ENCODE results near the gene RSPO1. TPM values are rescaled to one million over a fixed set of nuclear protein-coding genes. Genes with fewer than 3 reads are reported as not detected.

The RSPO1 gene
- total RNA-seq, 1 experiment from 2014 or later = 0.18 TPM

- BruUV-seq (replicated peaks) = no TSS peak
- ATAC-seq (peak; percentile 81), DNase-seq (ENCODE audit: low read depth, low spot score) (peak; percentile 42)
- H3K36me3 ChIP-seq (ENCODE audit: control insufficient read depth, insufficient read depth, low read length) = peaks cover 20% of the 10 kb centered on the region
- intact Hi-C loops (cut with micrococcal nuclease; ENCODE audit: unreplicated experiment) = loop anchor here (1.0 kb wide), 2 partner anchors 79 to 118 kb away; no protein-coding TSS in a partner anchor
- no peaks in the 10 kb centered on the region for H3K9me3 ChIP-seq (ENCODE audit: control insufficient read depth, insufficient read depth, low read depth, low read length)
- TF ChIP-seq CTCF (IDR thresholded peaks at IDR 0.05) (peak; percentile 90), SIN3A (IDR thresholded peaks at IDR 0.05; ENCODE audit: borderline replicate concordance, insufficient read depth, low read depth, low read length) (no peak), TCF7L2 (IDR thresholded peaks at IDR 0.05; ENCODE audit: low read depth, low read length) (peak; percentile 89)
- H3K27me3 ChIP-seq (ENCODE audit: control insufficient read depth, insufficient read depth, low read length) = no peaks in the 10 kb centered on the region
- ChIA-PET POLR2A (interaction anchor here (0.6 kb wide), 1 partner anchor 39 kb away, joined by 3 read pairs; no protein-coding TSS in a partner anchor), CTCF (interaction anchor here (1.6 to 2.8 kb wide), 2 partner anchors 79 to 80 kb away, joined by 4 to 10 read pairs; no protein-coding TSS in a partner anchor)
- H3K27ac ChIP-seq (ENCODE audit: low read length) = no peak overlapping the region
- no peaks in the 10 kb centered on the region for H3K4me1 ChIP-seq (ENCODE audit: control insufficient read depth, insufficient read depth, low read length)
- no peak overlapping the region for H3K4me3 ChIP-seq (ENCODE audit: low read depth in 2 of 2, low read length in 2 of 2)
- in situ Hi-C loops (cut with HindIII; ENCODE audit: low pct_unique_long_range_greater_than_20kb, low sequenced_read_pairs) = no loop called here
These were observed 47.8 kb upstream of the RSPO1 start for GRCh38 chr1:37682334-37682987.

DNA sequence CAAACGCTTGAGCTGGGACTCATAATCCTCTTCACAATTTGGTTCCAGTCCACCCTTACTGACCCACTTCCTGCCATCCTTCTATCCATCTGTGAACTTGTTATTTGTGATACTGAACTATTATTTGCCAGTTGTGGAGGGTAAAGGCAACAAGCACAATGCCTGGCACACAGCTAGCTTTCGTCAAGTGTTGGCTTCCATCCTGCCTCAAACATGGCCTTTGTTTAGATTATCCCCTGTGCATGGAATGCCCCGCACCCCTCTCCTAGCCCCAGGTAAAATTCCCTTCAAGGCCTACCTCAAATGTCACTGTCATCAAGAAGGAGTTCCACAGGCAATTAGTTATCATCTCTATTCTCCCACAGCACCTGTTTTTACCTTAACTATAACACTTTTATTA lies 46.2 kb upstream of the RSPO1 start:
- intact Hi-C loops (cut with micrococcal nuclease; ENCODE audit: unreplicated experiment) (no loop called here), in situ Hi-C loops (cut with HindIII; ENCODE audit: low pct_unique_long_range_greater_than_20kb, low sequenced_read_pairs) (no loop called here)
- no peak overlapping the region for H3K27ac ChIP-seq (ENCODE audit: low read length)
- H3K9me3 ChIP-seq (ENCODE audit: control insufficient read depth, insufficient read depth, low read depth, low read length) = no peaks in the 10 kb centered on the region
- TF ChIP-seq POLR2AphosphoS5 (IDR thresholded peaks at IDR 0.05; ENCODE audit: low read depth, low read length) (no peak), CTCF (IDR thresholded peaks at IDR 0.05) (no peak), SIN3A (IDR thresholded peaks at IDR 0.05; ENCODE audit: borderline replicate concordance, insufficient read depth, low read depth, low read length) (no peak), TCF7L2 (IDR thresholded peaks at IDR 0.05; ENCODE audit: low read depth, low read length) (no peak)
- TF ChIP-seq, protein P1, sequence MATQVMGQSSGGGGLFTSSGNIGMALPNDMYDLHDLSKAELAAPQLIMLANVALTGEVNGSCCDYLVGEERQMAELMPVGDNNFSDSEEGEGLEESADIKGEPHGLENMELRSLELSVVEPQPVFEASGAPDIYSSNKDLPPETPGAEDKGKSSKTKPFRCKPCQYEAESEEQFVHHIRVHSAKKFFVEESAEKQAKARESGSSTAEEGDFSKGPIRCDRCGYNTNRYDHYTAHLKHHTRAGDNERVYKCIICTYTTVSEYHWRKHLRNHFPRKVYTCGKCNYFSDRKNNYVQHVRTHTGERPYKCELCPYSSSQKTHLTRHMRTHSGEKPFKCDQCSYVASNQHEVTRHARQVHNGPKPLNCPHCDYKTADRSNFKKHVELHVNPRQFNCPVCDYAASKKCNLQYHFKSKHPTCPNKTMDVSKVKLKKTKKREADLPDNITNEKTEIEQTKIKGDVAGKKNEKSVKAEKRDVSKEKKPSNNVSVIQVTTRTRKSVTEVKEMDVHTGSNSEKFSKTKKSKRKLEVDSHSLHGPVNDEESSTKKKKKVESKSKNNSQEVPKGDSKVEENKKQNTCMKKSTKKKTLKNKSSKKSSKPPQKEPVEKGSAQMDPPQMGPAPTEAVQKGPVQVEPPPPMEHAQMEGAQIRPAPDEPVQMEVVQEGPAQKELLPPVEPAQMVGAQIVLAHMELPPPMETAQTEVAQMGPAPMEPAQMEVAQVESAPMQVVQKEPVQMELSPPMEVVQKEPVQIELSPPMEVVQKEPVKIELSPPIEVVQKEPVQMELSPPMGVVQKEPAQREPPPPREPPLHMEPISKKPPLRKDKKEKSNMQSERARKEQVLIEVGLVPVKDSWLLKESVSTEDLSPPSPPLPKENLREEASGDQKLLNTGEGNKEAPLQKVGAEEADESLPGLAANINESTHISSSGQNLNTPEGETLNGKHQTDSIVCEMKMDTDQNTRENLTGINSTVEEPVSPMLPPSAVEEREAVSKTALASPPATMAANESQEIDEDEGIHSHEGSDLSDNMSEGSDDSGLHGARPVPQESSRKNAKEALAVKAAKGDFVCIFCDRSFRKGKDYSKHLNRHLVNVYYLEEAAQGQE (IDR thresholded peaks at IDR 0.05; ENCODE audit: insufficient read depth in 1 of 2, low read depth in 2 of 2, low read length in 1 of 2) = no peak
- H3K4me1 ChIP-seq (ENCODE audit: control insufficient read depth, insufficient read depth, low read length) = no peaks in the 10 kb centered on the region
- peaks cover 17% of the 10 kb centered on the region for H3K36me3 ChIP-seq (ENCODE audit: control insufficient read depth, insufficient read depth, low read length)
- H3K4me3 ChIP-seq (ENCODE audit: low read depth in 2 of 2, low read length in 2 of 2) = no peak overlapping the region
- no TSS peak for BruUV-seq (replicated peaks)
- POLR2A ChIA-PET = interaction anchor here (0.6 to 0.8 kb wide), 2 partner anchors 11 to 39 kb away, joined by 3 read pairs; partner anchors contain the start of gene CDCA8
- CTCF ChIA-PET = interaction anchor here (2.8 kb wide), 1 partner anchor 77 kb away, joined by 10 read pairs; no protein-coding TSS in a partner anchor
- no peak for DNase-seq (ENCODE audit: low read depth, low spot score)
- H3K27me3 ChIP-seq (ENCODE audit: control insufficient read depth, insufficient read depth, low read length) = no peaks in the 10 kb centered on the region
- ATAC-seq = no peak

All from Panc1 (cell line).